Panc1 (cell line): ENCODE measurements around the gene TBC1D13. TPM values are rescaled to one million over a fixed set of nuclear protein-coding genes. Genes with fewer than 3 reads are reported as not detected.
A peak's percentile ranks its signal among the peaks of the same experiment; 100 is the strongest.

Source experiments
- ATAC-seq: fragments of 200-7000 bp; cut with Tn5 transposase; 2 replicates; pipeline ENCODE4 v1.9.1; 2020; ENCODE audit warnings: mild to moderate bottlenecking, moderate library complexity
- BruUV-seq: library from RNA; stranded (reverse); fragments of 400-500 nt; replicated peaks from 2 replicates; lab custom pipeline; 2021; lab: Mats Ljungman, UMichigan
- CTCF ChIA-PET: fragments of 300-600 bp; sonication (Branson Sonifier 250); formaldehyde crosslinking; loops from one replicate; lab custom pipeline; 2022; ENCODE audit warnings: antibody characterized with exemption; lab: Charles Lee
- POLR2A ChIA-PET: fragments of 300-600 bp; sonication (Branson Sonifier 250); formaldehyde crosslinking; loops from one replicate; lab custom pipeline; 2022; ENCODE audit warnings: antibody characterized with exemption; lab: Charles Lee
- DNase-seq: peaks from one replicate; pipeline ENCODE4 v3.0.0-alpha.2; 2010; ENCODE audit warnings: low read depth, low spot score
- H3K27ac ChIP-seq: 2 replicates; pipeline ENCODE4 v1.5.1; 2011; ENCODE audit warnings: mild to moderate bottlenecking, low read length, inconsistent platforms
- H3K27me3 ChIP-seq: fragments of 200-500 bp; sonication (Bioruptor generic); 2 replicates; pipeline ENCODE4 v1.6.0; 2014; ENCODE audit warnings: low read length, inconsistent platforms; ENCODE audit not compliant: control insufficient read depth, insufficient read depth
- H3K36me3 ChIP-seq: fragments of 200-500 bp; sonication (Bioruptor generic); 2 replicates; pipeline ENCODE4 v1.5.1; 2014; ENCODE audit warnings: inconsistent platforms, mild to moderate bottlenecking, low read length, moderate library complexity; ENCODE audit not compliant: control insufficient read depth, insufficient read depth
- H3K4me1 ChIP-seq: 2 replicates; pipeline ENCODE4 v1.5.1; 2011; ENCODE audit warnings: inconsistent platforms, mild to moderate bottlenecking, low read length, moderate library complexity; ENCODE audit not compliant: control insufficient read depth, insufficient read depth
- H3K4me3 ChIP-seq, 2 experiments: 2 replicates each; pipeline ENCODE4 v1.5.1; 2011 to 2012; ENCODE audit warnings: low read depth in 2 of 2, low read length in 2 of 2, mild to moderate bottlenecking in 2 of 2, inconsistent platforms in 1 of 2, moderate library complexity in 1 of 2
- H3K9me3 ChIP-seq: fragments of 200-500 bp; sonication (Bioruptor generic); 2 replicates; pipeline ENCODE4 v1.5.1; 2014; ENCODE audit warnings: low read depth, mild to moderate bottlenecking, inconsistent platforms, low read length, moderate library complexity; ENCODE audit not compliant: control insufficient read depth, insufficient read depth
- CTCF ChIP-seq: fragments of 450-650 bp; IDR thresholded peaks from 2 replicates; pipeline ENCODE4 v1.5.1; 2017; ENCODE audit warnings: mild to moderate bottlenecking
- POLR2AphosphoS5 ChIP-seq: IDR thresholded peaks from 2 replicates; pipeline ENCODE4 v1.6.1; 2012; ENCODE audit warnings: mild to moderate bottlenecking, low read depth, low read length, moderate library complexity
- SIN3A ChIP-seq: IDR thresholded peaks from 2 replicates; pipeline ENCODE4 v1.6.1; 2012; ENCODE audit warnings: low read depth, mild to moderate bottlenecking, low read length, moderate library complexity, borderline replicate concordance; ENCODE audit not compliant: insufficient read depth
- TCF7L2 ChIP-seq: IDR thresholded peaks from 2 replicates; pipeline ENCODE4 v1.6.1; 2011; ENCODE audit warnings: mild to moderate bottlenecking, low read depth, low read length, inconsistent platforms
- in situ Hi-C: cut with HindIII; loops from 2 replicates; pipeline ENCODE4 v1.10.0; 2016; ENCODE audit warnings: low sequenced_read_pairs, low pct_unique_long_range_greater_than_20kb
- intact Hi-C: fragments of 100-400 bp; cut with micrococcal nuclease; formaldehyde crosslinking; loops from one replicate; pipeline ENCODE4 v1.10.0; 2022; ENCODE audit not compliant: unreplicated experiment
- total RNA-seq: library from RNA; stranded (reverse); gene quantifications from one replicate; pipeline ENCODE4 v1.2.1, GENCODE V29; 2021; ENCODE audit not compliant: unreplicated experiment
- TF ChIP-seq, protein P1 (sequence below), 2 experiments: IDR thresholded peaks; 2 replicates each; pipeline ENCODE4 v1.6.1; 2011 to 2012; ENCODE audit warnings: low read depth in 2 of 2, control low read depth in 1 of 2, low read length in 1 of 2, mild to moderate bottlenecking in 1 of 2, moderate library complexity in 1 of 2; ENCODE audit not compliant: insufficient read depth in 1 of 2

The TBC1D13 gene
- total RNA-seq, 1 experiment from 2014 or later = 21.3 TPM

DNA sequence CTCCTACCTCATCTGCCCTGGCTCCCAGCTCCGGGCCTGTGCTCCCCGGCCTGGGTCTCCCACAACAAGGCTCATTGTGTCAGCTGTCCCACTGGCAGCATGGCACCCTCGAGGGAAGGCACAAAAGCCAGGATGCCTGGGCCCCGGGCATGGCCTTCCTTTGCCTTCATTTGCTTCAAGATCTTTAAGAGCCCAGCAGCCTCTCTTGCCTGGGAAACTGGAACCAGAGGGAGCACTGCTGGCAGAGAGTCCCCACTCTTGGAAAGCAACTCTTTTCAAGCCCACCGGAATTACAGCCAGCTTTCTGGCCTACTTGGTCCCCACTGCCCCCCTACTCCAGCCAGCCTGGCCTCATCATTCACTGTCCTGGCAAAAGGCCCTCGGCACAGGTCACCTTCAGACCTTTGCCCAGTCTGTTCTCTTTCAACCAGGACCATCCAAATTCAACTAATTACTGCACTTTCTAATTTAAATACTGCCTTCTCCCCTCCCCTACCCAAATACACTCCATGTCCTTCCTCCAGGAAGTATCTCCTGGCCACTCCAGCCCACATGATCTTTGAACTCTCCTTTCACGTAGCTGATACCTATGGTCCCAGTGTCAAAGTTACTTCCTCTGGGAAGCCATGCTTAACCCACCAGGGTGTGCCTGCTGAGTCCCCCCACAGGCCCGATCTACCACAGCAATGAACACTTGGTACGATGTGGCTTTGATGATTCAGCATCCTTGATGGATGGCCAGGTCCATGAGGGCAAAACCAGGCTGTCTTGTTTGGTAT is 24.2 kb upstream of the TBC1D13 start:
- BruUV-seq = no TSS peak
- CTCF ChIA-PET = interaction anchor here (0.6 kb wide), 1 partner anchor 717 kb away, joined by 3 read pairs; no protein-coding TSS in a partner anchor
- Histone ChIP-seq H3K27ac (no peak overlapping the region), H3K4me1 (no peaks in the 10 kb centered on the region), H3K4me3 (no peak overlapping the region), H3K9me3 (no peaks in the 10 kb centered on the region), H3K27me3 (no peaks in the 10 kb centered on the region), H3K36me3 (no peaks in the 10 kb centered on the region)
- DNase-seq (no peak), ATAC-seq (no peak)
- in situ Hi-C loops = no loop called here
- POLR2A ChIA-PET = no interaction called here
- TF ChIP-seq TCF7L2 (no peak), SIN3A (no peak), POLR2AphosphoS5 (no peak), CTCF (no peak)
- TF ChIP-seq, protein P1, sequence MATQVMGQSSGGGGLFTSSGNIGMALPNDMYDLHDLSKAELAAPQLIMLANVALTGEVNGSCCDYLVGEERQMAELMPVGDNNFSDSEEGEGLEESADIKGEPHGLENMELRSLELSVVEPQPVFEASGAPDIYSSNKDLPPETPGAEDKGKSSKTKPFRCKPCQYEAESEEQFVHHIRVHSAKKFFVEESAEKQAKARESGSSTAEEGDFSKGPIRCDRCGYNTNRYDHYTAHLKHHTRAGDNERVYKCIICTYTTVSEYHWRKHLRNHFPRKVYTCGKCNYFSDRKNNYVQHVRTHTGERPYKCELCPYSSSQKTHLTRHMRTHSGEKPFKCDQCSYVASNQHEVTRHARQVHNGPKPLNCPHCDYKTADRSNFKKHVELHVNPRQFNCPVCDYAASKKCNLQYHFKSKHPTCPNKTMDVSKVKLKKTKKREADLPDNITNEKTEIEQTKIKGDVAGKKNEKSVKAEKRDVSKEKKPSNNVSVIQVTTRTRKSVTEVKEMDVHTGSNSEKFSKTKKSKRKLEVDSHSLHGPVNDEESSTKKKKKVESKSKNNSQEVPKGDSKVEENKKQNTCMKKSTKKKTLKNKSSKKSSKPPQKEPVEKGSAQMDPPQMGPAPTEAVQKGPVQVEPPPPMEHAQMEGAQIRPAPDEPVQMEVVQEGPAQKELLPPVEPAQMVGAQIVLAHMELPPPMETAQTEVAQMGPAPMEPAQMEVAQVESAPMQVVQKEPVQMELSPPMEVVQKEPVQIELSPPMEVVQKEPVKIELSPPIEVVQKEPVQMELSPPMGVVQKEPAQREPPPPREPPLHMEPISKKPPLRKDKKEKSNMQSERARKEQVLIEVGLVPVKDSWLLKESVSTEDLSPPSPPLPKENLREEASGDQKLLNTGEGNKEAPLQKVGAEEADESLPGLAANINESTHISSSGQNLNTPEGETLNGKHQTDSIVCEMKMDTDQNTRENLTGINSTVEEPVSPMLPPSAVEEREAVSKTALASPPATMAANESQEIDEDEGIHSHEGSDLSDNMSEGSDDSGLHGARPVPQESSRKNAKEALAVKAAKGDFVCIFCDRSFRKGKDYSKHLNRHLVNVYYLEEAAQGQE (IDR thresholded peaks at IDR 0.05; ENCODE audit: insufficient read depth in 1 of 2, low read depth in 2 of 2, low read length in 1 of 2) = no peak
- intact Hi-C loops = no loop called here

DNA sequence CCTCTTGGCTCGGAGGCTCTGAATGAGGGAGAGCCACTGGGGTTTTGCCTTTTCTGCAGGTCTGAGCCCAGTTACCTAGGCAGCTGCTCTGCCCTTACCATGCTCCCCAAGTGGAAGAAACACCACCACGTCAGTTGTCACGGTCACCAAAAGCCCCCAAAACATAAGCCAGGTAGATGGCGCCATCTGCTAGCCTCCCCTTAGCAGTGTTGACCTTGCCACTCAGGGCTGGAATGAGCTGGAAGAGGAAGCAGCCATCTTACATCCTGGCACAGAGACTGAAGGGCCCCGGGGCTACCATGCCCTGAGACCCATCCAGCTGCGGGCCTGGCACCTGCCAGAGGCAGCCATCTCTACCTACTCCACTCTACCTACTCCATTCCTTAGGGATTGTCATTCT is 22.7 kb upstream of the TBC1D13 start:
- TF ChIP-seq POLR2AphosphoS5 = no peak
- no peak for TF ChIP-seq CTCF
- no peak for TF ChIP-seq TCF7L2
- no TSS peak for BruUV-seq
- H3K36me3 ChIP-seq = no peaks in the 10 kb centered on the region
- ChIA-PET POLR2A (interaction anchor here (0.6 kb wide), 1 partner anchor 8 kb away, joined by 3 read pairs; no protein-coding TSS in a partner anchor), CTCF (no interaction called here)
- no peaks in the 10 kb centered on the region for H3K9me3 ChIP-seq
- no peaks in the 10 kb centered on the region for H3K4me1 ChIP-seq
- DNase-seq (no peak), ATAC-seq (peak; percentile 26; the same call in 1 of the 2 replicates)
- in situ Hi-C loops = no loop called here
- H3K27ac ChIP-seq = no peak overlapping the region
- H3K27me3 ChIP-seq = no peaks in the 10 kb centered on the region
- intact Hi-C loops = no loop called here
- H3K4me3 ChIP-seq = no peak overlapping the region
